Measurements from ENCODE around the gene CA5A. TPM values are rescaled to one million over a fixed set of nuclear protein-coding genes. Genes with fewer than 3 reads are reported as not detected.
A peak's percentile ranks its signal among the peaks of the same experiment; 100 is the strongest.
"Not testable (repeated sequence)": the region's sequence is repeated elsewhere in the genome, so short reads cannot be mapped to it uniquely, and the experiment has no call there.

Gene CA5A
- total and polyA plus RNA-seq, 2 of the 13 experiments (the other 11 are each of a cell fraction or from before 2014, with no cell fraction given): 66.8 to 106 TPM

- TF ChIP-seq ZBTB46 (CRISPR knock-in tag; IDR thresholded peaks at IDR 0.05; ENCODE audit: borderline replicate concordance): 0 out of 2 replicates have a peak, but pooled peaks have one; percentile 53
- TF ChIP-seq ZNF570 (CRISPR knock-in tag; IDR thresholded peaks at IDR 0.05; ENCODE audit: borderline replicate concordance): 0 out of 2 replicates have a peak, but pooled peaks have one; percentile 49
- 0 out of 2 replicates have a peak, but pooled peaks have one; percentile 67 for TF ChIP-seq PAX8 (CRISPR knock-in tag; IDR thresholded peaks at IDR 0.05; ENCODE audit: borderline replicate concordance)
- TF ChIP-seq ZNF121 (CRISPR knock-in tag; IDR thresholded peaks at IDR 0.05): peak; percentile 70
- 0 out of 2 replicates have a peak, but pooled peaks have one; percentile 4 for TF ChIP-seq ZNF230 (CRISPR knock-in tag; IDR thresholded peaks at IDR 0.05)
- TF ChIP-seq DNMT1 (CRISPR knock-in tag; IDR thresholded peaks at IDR 0.05): 0 out of 2 replicates have a peak, but pooled peaks have one; percentile 9
- peaks cover 28% of the 10 kb centered on the region for H4K20me1 ChIP-seq (ENCODE audit: insufficient read depth, low read length)
- intact Hi-C loops (cut with micrococcal nuclease; ENCODE audit: unreplicated experiment); H3K9me3 ChIP-seq (ENCODE audit: low read length); BruUV-seq (replicated peaks); H3K36me3 ChIP-seq (replicated peaks in 1 of 2; ENCODE audit: control insufficient read depth in 1 of 2, insufficient read depth in 2 of 2, low read length in 2 of 2); H3K27me3 ChIP-seq (ENCODE audit: control insufficient read depth in 1 of 2, insufficient read depth in 2 of 2, low read length in 2 of 2); H2AFZ ChIP-seq (ENCODE audit: low read length); ATAC-seq; FAIRE-seq; in situ Hi-C loops (cut with HindIII; ENCODE audit: extremely low pct_ligation_motif_present, low pct_unique_long_range_greater_than_20kb); DNase-seq (ENCODE audit: low spot score); CTCF ChIA-PET (ENCODE audit: low intra/inter-chr PET ratio, low total read pairs): not testable (repeated sequence)
- POLR2A ChIA-PET: interaction anchor here (1.1 to 6.5 kb wide), 5 partner anchors 9 to 621 kb away, joined by 3 to 110 read pairs (median 6); partner anchors contain the start of gene BANP
- peak overlapping the region; percentile 94 for H3K27ac ChIP-seq (ENCODE audit: extremely low read length, insufficient read depth, low read length)
- peaks cover 64% of the 10 kb centered on the region for H3K4me1 ChIP-seq (ENCODE audit: insufficient read depth, low read length)
- peak overlapping the region; percentile 85; the same call in 1 of the 2 replicates for H3K9ac ChIP-seq (ENCODE audit: insufficient read depth, low read depth, low read length)
- H3K4me3 ChIP-seq (replicated peaks in 1 of 3; ENCODE audit: insufficient read depth in 1 of 3, low read depth in 2 of 3, low read length in 3 of 3): peak overlapping the region in 1 of 3 experiments; percentile 83; a peak in 1 of 6 replicates
- WGBS (ENCODE audit: low lambda C conversion rate): 79% methylated on average over 7 of the region's 7 CpGs
- peaks cover 42% of the 10 kb centered on the region for H3K79me2 ChIP-seq (ENCODE audit: insufficient read depth, low read length)
- peak overlapping the region; percentile 90 for H3K4me2 ChIP-seq (ENCODE audit: low read depth, low read length)
Measured at GRCh38 chr16:87937231-87937542, 858 bp upstream of the CA5A start.
